Vagina (tissue), 2 donors: ENCODE measurements around the gene CADM2.

Experiments used
- POLR2A ChIP-seq, 2 donors: fragments of 450-650 bp; IDR thresholded peaks; one replicate each; pipeline ENCODE4 v1.6.1; 2017; ENCODE audit warnings: antibody characterized with exemption in 2 of 2, mild to moderate bottlenecking in 2 of 2, moderate library complexity in 2 of 2
- POLR2AphosphoS5 ChIP-seq, 2 donors: sonication (generic); formaldehyde crosslinking; IDR thresholded peaks; one replicate each; pipeline ENCODE4 v1.9.0; 2017; ENCODE audit warnings: antibody characterized with exemption in 2 of 2, mild to moderate bottlenecking in 2 of 2, low read depth in 1 of 2; ENCODE audit not compliant: insufficient read depth in 1 of 2
- TF ChIP-seq, protein P1 (sequence below), 3 experiments: fragments of 450-650 bp in 2 of 3; fragments of 200-600 bp in 1 of 3; sonication (generic) in 1 of 3; IDR thresholded peaks; one replicate each; pipeline ENCODE4 v1.5.1; 2017 to 2019; ENCODE audit warnings: antibody characterized with exemption in 3 of 3, mild to moderate bottlenecking in 2 of 3, moderate library complexity in 2 of 3

DNA sequence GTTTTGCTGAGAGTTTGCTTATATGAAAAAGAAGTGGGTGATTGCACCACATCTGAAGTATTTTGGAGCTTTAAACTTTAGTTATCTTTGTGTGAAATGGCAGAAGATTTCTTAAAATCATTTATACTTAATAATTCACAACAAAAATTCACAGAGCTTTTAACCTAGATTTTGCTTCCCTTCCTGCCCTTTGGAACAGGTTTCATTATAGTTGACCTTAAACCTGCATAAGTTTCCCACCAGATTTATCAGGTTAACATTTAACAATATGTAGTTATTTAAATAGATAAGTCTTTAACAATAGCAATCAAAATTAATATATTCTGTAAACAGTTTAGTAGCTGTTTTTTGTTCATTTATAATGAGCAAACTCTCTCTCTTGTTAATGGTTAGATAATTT lies 30.3 kb downstream of the CADM2 start:
- TF ChIP-seq, protein P1, sequence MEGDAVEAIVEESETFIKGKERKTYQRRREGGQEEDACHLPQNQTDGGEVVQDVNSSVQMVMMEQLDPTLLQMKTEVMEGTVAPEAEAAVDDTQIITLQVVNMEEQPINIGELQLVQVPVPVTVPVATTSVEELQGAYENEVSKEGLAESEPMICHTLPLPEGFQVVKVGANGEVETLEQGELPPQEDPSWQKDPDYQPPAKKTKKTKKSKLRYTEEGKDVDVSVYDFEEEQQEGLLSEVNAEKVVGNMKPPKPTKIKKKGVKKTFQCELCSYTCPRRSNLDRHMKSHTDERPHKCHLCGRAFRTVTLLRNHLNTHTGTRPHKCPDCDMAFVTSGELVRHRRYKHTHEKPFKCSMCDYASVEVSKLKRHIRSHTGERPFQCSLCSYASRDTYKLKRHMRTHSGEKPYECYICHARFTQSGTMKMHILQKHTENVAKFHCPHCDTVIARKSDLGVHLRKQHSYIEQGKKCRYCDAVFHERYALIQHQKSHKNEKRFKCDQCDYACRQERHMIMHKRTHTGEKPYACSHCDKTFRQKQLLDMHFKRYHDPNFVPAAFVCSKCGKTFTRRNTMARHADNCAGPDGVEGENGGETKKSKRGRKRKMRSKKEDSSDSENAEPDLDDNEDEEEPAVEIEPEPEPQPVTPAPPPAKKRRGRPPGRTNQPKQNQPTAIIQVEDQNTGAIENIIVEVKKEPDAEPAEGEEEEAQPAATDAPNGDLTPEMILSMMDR (IDR thresholded peaks at IDR 0.05), result no peak
- TF ChIP-seq POLR2AphosphoS5 (IDR thresholded peaks at IDR 0.05; ENCODE audit: insufficient read depth in 1 of 2, low read depth in 1 of 2), result no peak
- no peak for TF ChIP-seq POLR2A (IDR thresholded peaks at IDR 0.05)
